Liver (tissue), 9 donors: ENCODE results near the gene LMLN. TPM values are rescaled to one million over a fixed set of nuclear protein-coding genes. Genes with fewer than 3 reads are reported as not detected.
"Not testable (repeated sequence)": the region's sequence is repeated elsewhere in the genome, so short reads cannot be mapped to it uniquely, and the experiment has no call there.

ENCODE experiments used
- DNase-seq: peaks from one replicate; pipeline ENCODE4 v3.0.0-alpha.2; 2017; ENCODE audit warnings: low spot score
- H3K27ac ChIP-seq, 2 donors: one replicate each; pipeline ENCODE4 v1.7.0; 2013; ENCODE audit warnings: inconsistent platforms in 2 of 2, low read length in 2 of 2, control low read depth in 1 of 2, low read depth in 1 of 2, mild to moderate bottlenecking in 1 of 2
- H3K27me3 ChIP-seq, 4 donors: one replicate each; pipeline versions ENCODE4 v1.6.1 to v1.7.0; 2013; ENCODE audit warnings: low read length in 3 of 4, inconsistent platforms in 1 of 4, mild to moderate bottlenecking in 1 of 4, moderate library complexity in 1 of 4; ENCODE audit not compliant: control insufficient read depth in 4 of 4, insufficient read depth in 4 of 4
- H3K36me3 ChIP-seq, 4 donors: one replicate each; pipeline versions ENCODE4 v1.6.1 to v1.7.0; 2013; ENCODE audit warnings: low read length in 3 of 4, mild to moderate bottlenecking in 3 of 4, low read depth in 1 of 4, moderate library complexity in 1 of 4; ENCODE audit not compliant: control insufficient read depth in 4 of 4, insufficient read depth in 3 of 4
- H3K4me1 ChIP-seq, 4 donors: one replicate each; pipeline versions ENCODE4 v1.6.1 to v1.7.0; 2013; ENCODE audit warnings: low read length in 3 of 4, mild to moderate bottlenecking in 3 of 4, moderate library complexity in 1 of 4; ENCODE audit not compliant: control insufficient read depth in 4 of 4, insufficient read depth in 4 of 4
- H3K4me3 ChIP-seq, 3 donors: one replicate each; pipeline versions ENCODE4 v1.6.1 to v1.7.0; 2013; ENCODE audit warnings: low read length in 3 of 3, control low read depth in 1 of 3, low read depth in 1 of 3, mild to moderate bottlenecking in 1 of 3
- H3K9ac ChIP-seq, 2 donors: one replicate each; pipeline ENCODE4 v1.7.0; 2013; ENCODE audit warnings: low read length in 2 of 2, mild to moderate bottlenecking in 2 of 2, moderate library complexity in 2 of 2, control low read depth in 1 of 2, low read depth in 1 of 2
- H3K9me3 ChIP-seq, 4 donors: one replicate each; pipeline versions ENCODE4 v1.6.1 to v1.7.0; 2013; ENCODE audit warnings: low read length in 3 of 4; ENCODE audit not compliant: control insufficient read depth in 4 of 4
- EGR1 ChIP-seq, 2 donors: IDR thresholded peaks; 2 replicates each; pipeline ENCODE4 v1.6.1; 2016 to 2018; ENCODE audit warnings: antibody characterized with exemption in 2 of 2, low read depth in 2 of 2
- FOXA2 ChIP-seq: IDR thresholded peaks from 2 replicates; pipeline ENCODE4 v1.6.1; 2016; ENCODE audit warnings: antibody characterized with exemption
- HNF4G ChIP-seq: IDR thresholded peaks from 2 replicates; pipeline ENCODE4 v1.6.1; 2016; ENCODE audit warnings: antibody characterized with exemption
- JUND ChIP-seq, 2 donors: IDR thresholded peaks; 2 replicates each; pipeline ENCODE4 v1.6.1; 2016; ENCODE audit warnings: antibody characterized with exemption in 2 of 2
- MAX ChIP-seq: IDR thresholded peaks from 2 replicates; pipeline ENCODE4 v1.6.1; 2016; ENCODE audit warnings: antibody characterized with exemption
- NR2F2 ChIP-seq: IDR thresholded peaks from 2 replicates; pipeline ENCODE4 v1.6.1; 2016; ENCODE audit warnings: antibody characterized with exemption
- SP1 ChIP-seq: IDR thresholded peaks from 2 replicates; pipeline ENCODE4 v1.6.1; 2018; ENCODE audit warnings: antibody characterized with exemption, mild to moderate bottlenecking
- TAF1 ChIP-seq: conservative IDR thresholded peaks from 2 replicates; pipeline ENCODE4 v1.6.1; 2016; ENCODE audit warnings: antibody characterized with exemption, mild to moderate bottlenecking
- YY1 ChIP-seq: IDR thresholded peaks from 2 replicates; pipeline ENCODE4 v1.6.1; 2016; ENCODE audit warnings: antibody characterized with exemption, mild to moderate bottlenecking
- whole genome bisulfite sequencing: extraction: QIAGEN DNeasy Blood & Tissue Kit; methylation state at CpG from one replicate; pipeline ENCODE4 v1.1.7; 2013; 5-methylcytosine and 5-hydroxymethylcytosine counted together
- polyA plus RNA-seq, 2 donors: library from polyadenylated mRNA; stranded (reverse) in 1 of 2; unstranded in 1 of 2; fragments of 200-250 nt in 1 of 2; fragments of >200 nt in 1 of 2; fragmentation: Nextera tagmentation in 1 of 2; extraction: Ambion mirVana in 1 of 2; gene quantifications; one replicate each; pipeline versions ENCODE4 v1.2.1 to v1.2.3, GENCODE V29; 2013 to 2015
- total RNA-seq, 2 donors: library from RNA; depleted of rRNA; stranded (reverse); fragments of >200 nt; gene quantifications; one replicate each; pipeline ENCODE4 v1.2.3, GENCODE V29; 2014
- TF ChIP-seq, protein P1 (sequence below): IDR thresholded peaks from 2 replicates; pipeline ENCODE4 v1.6.1; 2016; ENCODE audit warnings: antibody characterized with exemption
- donor health status: healthy.
- donor health status: healthy.
- donor health status: healthy.
- donor health status: healthy.
- donor health status: healthy.

Gene LMLN
- total and polyA plus RNA-seq, 4 donors = 0.90 to 3.2 (median 1.8) TPM

DNA sequence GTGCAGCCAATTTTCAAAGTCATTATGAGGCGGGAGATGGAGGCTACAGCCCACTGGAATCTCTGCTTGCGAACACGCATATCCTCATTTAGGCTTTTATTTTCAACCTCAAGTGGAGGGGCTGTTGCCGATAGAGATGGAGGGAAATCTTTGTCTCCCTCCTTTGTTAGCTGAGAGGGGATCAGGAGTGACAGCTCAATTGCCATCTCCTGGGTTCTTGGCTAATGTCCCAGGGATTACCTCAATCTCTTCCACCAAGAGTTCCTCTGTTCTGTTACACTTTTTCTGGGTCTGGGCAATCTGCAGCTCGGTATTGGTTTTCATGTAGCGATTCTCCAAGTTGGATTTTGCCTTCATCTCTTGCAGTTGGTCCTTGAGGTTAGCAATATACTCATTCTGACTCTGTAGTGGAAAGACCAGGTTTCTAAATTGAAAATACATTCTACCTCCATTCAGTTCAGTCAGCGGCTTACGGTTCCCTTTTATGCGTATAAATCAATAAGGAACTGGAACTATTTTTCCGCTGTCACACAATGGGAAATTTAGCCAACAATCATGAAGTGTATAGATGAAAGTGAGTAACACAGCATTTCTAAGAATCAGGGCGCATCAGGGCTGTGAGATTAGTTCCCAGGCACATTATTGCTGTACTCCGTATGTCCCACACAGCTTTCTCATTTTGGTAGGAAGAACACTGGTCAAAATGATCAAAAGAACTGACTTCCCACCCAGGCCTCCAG, 46.2 kb upstream of the LMLN start (continued):
- TF ChIP-seq YY1 = no peak
- no peak for TF ChIP-seq TAF1
- TF ChIP-seq SP1 = no peak
- TF ChIP-seq, protein P1, sequence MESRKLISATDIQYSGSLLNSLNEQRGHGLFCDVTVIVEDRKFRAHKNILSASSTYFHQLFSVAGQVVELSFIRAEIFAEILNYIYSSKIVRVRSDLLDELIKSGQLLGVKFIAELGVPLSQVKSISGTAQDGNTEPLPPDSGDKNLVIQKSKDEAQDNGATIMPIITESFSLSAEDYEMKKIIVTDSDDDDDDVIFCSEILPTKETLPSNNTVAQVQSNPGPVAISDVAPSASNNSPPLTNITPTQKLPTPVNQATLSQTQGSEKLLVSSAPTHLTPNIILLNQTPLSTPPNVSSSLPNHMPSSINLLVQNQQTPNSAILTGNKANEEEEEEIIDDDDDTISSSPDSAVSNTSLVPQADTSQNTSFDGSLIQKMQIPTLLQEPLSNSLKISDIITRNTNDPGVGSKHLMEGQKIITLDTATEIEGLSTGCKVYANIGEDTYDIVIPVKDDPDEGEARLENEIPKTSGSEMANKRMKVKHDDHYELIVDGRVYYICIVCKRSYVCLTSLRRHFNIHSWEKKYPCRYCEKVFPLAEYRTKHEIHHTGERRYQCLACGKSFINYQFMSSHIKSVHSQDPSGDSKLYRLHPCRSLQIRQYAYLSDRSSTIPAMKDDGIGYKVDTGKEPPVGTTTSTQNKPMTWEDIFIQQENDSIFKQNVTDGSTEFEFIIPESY = no peak
- no peak for TF ChIP-seq HNF4G
- TF ChIP-seq FOXA2 = no peak
- TF ChIP-seq MAX = no peak
- TF ChIP-seq NR2F2 = no peak

- not testable (repeated sequence) for H3K4me3 ChIP-seq, H3K9ac ChIP-seq, H3K36me3 ChIP-seq, H3K27ac ChIP-seq, H3K9me3 ChIP-seq, H3K27me3 ChIP-seq, DNase-seq, H3K4me1 ChIP-seq
- WGBS = 87% methylated on average over 22 of the region's 24 CpGs
Observed at GRCh38 chr3:197921429-197922275, 38.4 kb upstream of the LMLN start.

DNA sequence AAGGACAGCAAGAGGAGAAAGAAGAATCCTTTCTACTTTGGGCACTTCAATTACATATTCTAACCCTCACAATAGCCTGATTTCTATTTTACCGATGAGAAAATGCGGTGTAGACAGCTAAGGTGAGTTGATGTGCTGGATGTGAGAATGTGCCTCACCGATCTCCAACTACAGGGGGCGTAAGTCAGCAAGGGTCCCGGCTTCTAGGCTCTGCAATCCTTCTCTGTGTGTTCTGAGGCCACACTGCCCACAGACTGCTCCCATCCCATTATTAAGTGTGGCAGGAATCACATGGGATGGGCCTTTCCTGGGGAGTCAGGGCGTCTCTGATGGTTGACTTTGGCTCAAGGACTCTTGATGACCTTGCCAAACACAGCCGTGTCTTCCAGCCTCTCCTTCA, 33.6 kb upstream of the LMLN start:
- no peak for TF ChIP-seq EGR1 (IDR thresholded peaks at IDR 0.05; ENCODE audit: low read depth in 2 of 2)
- TF ChIP-seq JUND (IDR thresholded peaks at IDR 0.05) = no peak
- no peak for TF ChIP-seq MAX
- H3K36me3 ChIP-seq = no peaks in the 10 kb centered on the region
- H3K27me3 ChIP-seq = no peaks in the 10 kb centered on the region
- WGBS = 79% methylated on average over 7 of the region's 7 CpGs
- H3K27ac ChIP-seq = no peak overlapping the region
- H3K4me3 ChIP-seq = no peak overlapping the region
- H3K9ac ChIP-seq = no peak overlapping the region
- DNase-seq = no peak
- no peaks in the 10 kb centered on the region for H3K4me1 ChIP-seq
- H3K9me3 ChIP-seq = no peaks in the 10 kb centered on the region

DNA sequence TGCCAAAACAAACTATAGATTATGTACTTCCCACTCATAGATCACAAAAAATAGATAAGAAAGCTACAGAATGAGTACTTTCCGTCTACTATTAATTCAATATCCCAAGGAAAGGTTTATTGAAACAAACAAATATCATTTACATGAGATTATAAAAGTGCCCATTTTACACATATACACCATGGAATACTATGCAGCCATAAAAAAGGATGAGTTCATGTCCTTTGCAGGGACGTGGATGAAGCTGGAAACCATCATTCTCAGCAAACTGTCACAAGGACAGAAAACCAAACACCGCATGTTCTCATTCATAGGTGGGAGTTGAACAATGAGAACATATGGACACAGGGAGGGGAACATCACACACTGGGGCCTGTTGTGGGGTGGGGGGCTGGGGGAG, 32.4 kb upstream of the LMLN start:
- not testable (repeated sequence) for H3K9ac ChIP-seq, H3K4me3 ChIP-seq, H3K4me1 ChIP-seq, H3K27me3 ChIP-seq, DNase-seq, H3K9me3 ChIP-seq, H3K36me3 ChIP-seq, H3K27ac ChIP-seq
- 94% methylated on average over 3 of the region's 3 CpGs for WGBS
